H1 (cell line): ENCODE data around the gene MMADHC. TPM values are rescaled to one million over a fixed set of nuclear protein-coding genes. Genes with fewer than 3 reads are reported as not detected.

ENCODE experiments used
- CTCF ChIA-PET: fragments of 300-600 bp; sonication (Branson Sonifier 250); formaldehyde crosslinking; loops from one replicate; lab custom pipeline; 2021; ENCODE audit not compliant: partially characterized antibody; lab: Charles Lee
- POLR2A ChIA-PET: fragments of 300-600 bp; sonication (Branson Sonifier 250); formaldehyde crosslinking; loops from one replicate; lab custom pipeline; 2021; ENCODE audit warnings: inconsistent platforms; ENCODE audit not compliant: partially characterized antibody; lab: Charles Lee
- DNase-seq, 2 experiments: peaks; one replicate each; pipeline versions ENCODE4 v3.0.0 to v3.0.0-alpha.2; 2010 to 2022; ENCODE audit warnings: low spot score in 2 of 2, low read depth in 1 of 2, mixed read lengths in 1 of 2
- FAIRE-seq: peaks from 2 replicates; lab custom pipeline; 2011; peaks lifted over from hg19 to GRCh38; lab: Jason Lieb, UNC
- H2AFZ ChIP-seq: 2 replicates; pipeline ENCODE4 v1.8.1; 2012; ENCODE audit warnings: low read length, inconsistent platforms
- H2AK5ac ChIP-seq: 2 replicates; pipeline ENCODE4 v1.6.1; 2013; ENCODE audit warnings: low read depth, low read length
- H2BK120ac ChIP-seq: replicated peaks from 2 replicates; pipeline ENCODE3; 2013; ENCODE audit warnings: low read depth, low read length, inconsistent platforms
- H2BK12ac ChIP-seq: 2 replicates; pipeline ENCODE4 v1.6.1; 2013; ENCODE audit warnings: low read depth, low read length
- H2BK15ac ChIP-seq: 2 replicates; pipeline ENCODE4 v1.6.1; 2013; ENCODE audit warnings: low read length
- H2BK20ac ChIP-seq: 2 replicates; pipeline ENCODE4 v1.6.1; 2013; ENCODE audit warnings: low read length
- H2BK5ac ChIP-seq: 2 replicates; pipeline ENCODE4 v1.6.1; 2013; ENCODE audit warnings: low read depth, low read length
- H3K14ac ChIP-seq: 2 replicates; pipeline ENCODE4 v1.6.1; 2013; ENCODE audit warnings: inconsistent platforms; ENCODE audit not compliant: insufficient read length
- H3K18ac ChIP-seq: 2 replicates; pipeline ENCODE4 v1.6.1; 2013; ENCODE audit warnings: low read length; ENCODE audit errors: extremely low read depth
- H3K23ac ChIP-seq: 2 replicates; pipeline ENCODE4 v1.6.1; 2013; ENCODE audit warnings: inconsistent platforms; ENCODE audit not compliant: insufficient read length
- H3K23me2 ChIP-seq: 2 replicates; pipeline ENCODE4 v1.6.1; 2013; ENCODE audit warnings: low read depth, low read length
- H3K27ac ChIP-seq: 2 replicates; pipeline ENCODE4 v1.6.1; 2011; ENCODE audit warnings: low read depth, low read length, inconsistent platforms
- H3K27me3 ChIP-seq, 4 experiments: replicated peaks in 1 of 4; 1 replicate in 1 of 4; 2 replicates in 3 of 4; pipeline versions ENCODE4 v1.6.1 to v1.8.1; 2011 to 2013; ENCODE audit warnings: low read length in 3 of 4, mild to moderate bottlenecking in 3 of 4, inconsistent platforms in 2 of 4, mixed read lengths in 2 of 4, moderate library complexity in 1 of 4; ENCODE audit not compliant: control insufficient read depth in 3 of 4, insufficient read depth in 3 of 4; ENCODE audit errors: extremely low read depth in 1 of 4
- H3K36me3 ChIP-seq, 4 experiments: 2 replicates each; pipeline versions ENCODE4 v1.6.1 to v1.8.1; 2011 to 2013; ENCODE audit warnings: mild to moderate bottlenecking in 4 of 4, low read length in 3 of 4, moderate library complexity in 2 of 4, control low read depth in 1 of 4, inconsistent platforms in 1 of 4; ENCODE audit not compliant: insufficient read depth in 4 of 4, control insufficient read depth in 2 of 4
- H3K4ac ChIP-seq: replicated peaks from 2 replicates; pipeline ENCODE3; 2013; ENCODE audit warnings: low read length, low read depth, mixed read lengths, inconsistent platforms; ENCODE audit not compliant: insufficient read length
- H3K4me1 ChIP-seq, 4 experiments: replicated peaks in 1 of 4; 1 replicate in 1 of 4; 2 replicates in 3 of 4; pipeline versions ENCODE4 v1.6.1 to v1.8.1; 2011 to 2013; ENCODE audit warnings: low read length in 3 of 4, inconsistent platforms in 2 of 4, mixed read lengths in 1 of 4; ENCODE audit not compliant: insufficient read depth in 4 of 4, control insufficient read depth in 3 of 4
- H3K4me2 ChIP-seq, 2 experiments: 2 replicates each; pipeline versions ENCODE4 v1.6.1 to v1.8.1; 2011 to 2013; ENCODE audit warnings: low read depth in 2 of 2, low read length in 2 of 2, control low read depth in 1 of 2, inconsistent platforms in 1 of 2, mild to moderate bottlenecking in 1 of 2; ENCODE audit not compliant: insufficient read depth in 1 of 2
- H3K4me3 ChIP-seq, 4 experiments: fragments of 200-600, 300-600 bp in 1 of 4; sonication (generic), shearing (Covaris generic), sonication (Bioruptor Twin) in 1 of 4; 2 replicates each; pipeline versions ENCODE4 v1.5.1 to v1.8.1; 2011 to 2016; ENCODE audit warnings: low read length in 4 of 4, low read depth in 3 of 4, control low read depth in 2 of 4, inconsistent platforms in 2 of 4, mild to moderate bottlenecking in 2 of 4, mixed read lengths in 1 of 4, moderate library complexity in 1 of 4; ENCODE audit not compliant: insufficient read depth in 2 of 4; ENCODE audit errors: extremely low read depth in 1 of 4
- H3K56ac ChIP-seq: replicated peaks from 2 replicates; pipeline ENCODE3; 2013; ENCODE audit warnings: low read depth, mild to moderate bottlenecking, mixed read lengths, low read length, inconsistent platforms; ENCODE audit not compliant: insufficient read length
- H3K79me1 ChIP-seq: 2 replicates; pipeline ENCODE4 v1.6.1; 2013; ENCODE audit warnings: low read depth, low read length, control low read depth
- H3K79me2 ChIP-seq, 2 experiments: 2 replicates each; pipeline versions ENCODE4 v1.6.1 to v1.8.1; 2012 to 2013; ENCODE audit warnings: low read length in 2 of 2, mild to moderate bottlenecking in 2 of 2, inconsistent platforms in 1 of 2; ENCODE audit not compliant: insufficient read depth in 2 of 2, control insufficient read depth in 1 of 2
- H3K9ac ChIP-seq, 4 experiments: replicated peaks in 1 of 4; 1 replicate in 1 of 4; 2 replicates in 3 of 4; pipeline versions ENCODE4 v1.6.1 to v1.8.1; 2011 to 2013; ENCODE audit warnings: low read depth in 3 of 4, low read length in 3 of 4, control low read depth in 2 of 4, mild to moderate bottlenecking in 2 of 4, moderate library complexity in 2 of 4, inconsistent platforms in 1 of 4; ENCODE audit errors: extremely low read depth in 1 of 4
- H3K9me3 ChIP-seq, 2 experiments: 2 replicates each; pipeline versions ENCODE4 v1.6.1 to v1.8.1; 2012 to 2013; ENCODE audit warnings: mild to moderate bottlenecking in 2 of 2, moderate library complexity in 2 of 2, control low read depth in 1 of 2, inconsistent platforms in 1 of 2, low read depth in 1 of 2, low read length in 1 of 2, mixed read lengths in 1 of 2; ENCODE audit not compliant: insufficient read depth in 2 of 2
- H4K20me1 ChIP-seq, 2 experiments: replicated peaks in 1 of 2; 2 replicates each; pipeline versions ENCODE3 to v1.8.1; 2011 to 2013; ENCODE audit warnings: inconsistent platforms in 2 of 2, low read length in 2 of 2, mild to moderate bottlenecking in 1 of 2; ENCODE audit not compliant: insufficient read depth in 2 of 2, control insufficient read depth in 1 of 2
- H4K5ac ChIP-seq: 2 replicates; pipeline ENCODE4 v1.6.1; 2013; ENCODE audit warnings: low read length, low read depth, mixed read lengths, inconsistent platforms; ENCODE audit not compliant: insufficient read length
- H4K8ac ChIP-seq: 2 replicates; pipeline ENCODE4 v1.8.0; 2013; ENCODE audit warnings: mild to moderate bottlenecking, moderate library complexity, low read length, inconsistent platforms; ENCODE audit not compliant: insufficient read depth; ENCODE audit errors: extremely low read depth
- H4K91ac ChIP-seq: replicated peaks from 2 replicates; pipeline ENCODE3; 2013; ENCODE audit warnings: low read length, mixed read lengths, inconsistent platforms; ENCODE audit not compliant: insufficient read length
- BCL11A ChIP-seq, 2 experiments: IDR thresholded peaks; one replicate each; pipeline ENCODE4 v1.6.1; 2011; ENCODE audit warnings: low read depth in 2 of 2, low read length in 2 of 2, mild to moderate bottlenecking in 2 of 2
- CHD2 ChIP-seq: IDR thresholded peaks from 2 replicates; pipeline ENCODE4 v1.6.1; 2012; ENCODE audit warnings: low read length, improper control_type of control experiment
- CTCF ChIP-seq, 3 experiments: IDR thresholded peaks; 1 replicate in 2 of 3; 2 replicates in 1 of 3; pipeline versions ENCODE4 v1.5.1 to v1.6.1; 2011; ENCODE audit warnings: low read length in 3 of 3, mild to moderate bottlenecking in 3 of 3, inconsistent platforms in 2 of 3, low read depth in 1 of 3, moderate library complexity in 1 of 3; ENCODE audit not compliant: insufficient read depth in 1 of 3; ENCODE audit errors: control extremely low read depth in 1 of 3
- PHF8 ChIP-seq: fragments of 200-600 bp; sonication (generic); conservative IDR thresholded peaks from 2 replicates; pipeline ENCODE4 v1.7.1; 2012; ENCODE audit warnings: low read depth, mild to moderate bottlenecking, inconsistent platforms, low read length, moderate library complexity
- POU5F1 ChIP-seq: IDR thresholded peaks from 2 replicates; pipeline ENCODE4 v1.6.1; 2011; ENCODE audit warnings: low read depth, mild to moderate bottlenecking, low read length, moderate library complexity
- RAD21 ChIP-seq, 2 experiments: IDR thresholded peaks in 1 of 2; conservative IDR thresholded peaks in 1 of 2; 2 replicates each; pipeline ENCODE4 v1.6.1; 2011; ENCODE audit warnings: low read depth in 2 of 2, low read length in 2 of 2, improper control_type of control experiment in 1 of 2, inconsistent platforms in 1 of 2, mild to moderate bottlenecking in 1 of 2, moderate library complexity in 1 of 2
- RFX5 ChIP-seq: IDR thresholded peaks from 2 replicates; pipeline ENCODE4 v1.6.1; 2011; ENCODE audit warnings: low read depth, low read length, improper control_type of control experiment, borderline replicate concordance
- RNF2 ChIP-seq: fragments of 200-900, 300-1000 bp; sonication (generic); IDR thresholded peaks from 2 replicates; pipeline ENCODE4 v1.7.1; 2016; ENCODE audit warnings: borderline replicate concordance, low read depth, mild to moderate bottlenecking, antibody characterized with exemption, low read length; ENCODE audit not compliant: poor library complexity, severe bottlenecking; ENCODE audit errors: missing control alignments
- SIRT6 ChIP-seq: IDR thresholded peaks from one replicate; pipeline ENCODE4 v1.7.1; 2012; ENCODE audit warnings: low read length, inconsistent platforms
- TBP ChIP-seq: IDR thresholded peaks from 2 replicates; pipeline ENCODE4 v1.6.1; 2011; ENCODE audit warnings: low read depth, low read length, improper control_type of control experiment
- polyA plus RNA-seq, 7 experiments: library from polyadenylated mRNA; depleted of rRNA in 3 of 7; stranded (reverse) in 5 of 7; unstranded in 2 of 7; fragments of >200 nt in 5 of 7; fragments of 200-250 nt in 2 of 7; gene quantifications; 1 replicate in 5 of 7; 2 replicates in 1 of 7; 4 replicates in 1 of 7; pipeline versions ENCODE4 v1.2.1 to v1.2.3, GENCODE V29; 2011 to 2013; ENCODE audit warnings: missing spikeins in 2 of 7, mixed read lengths in 2 of 7
- total RNA-seq: library from RNA; stranded (reverse); fragmentation: NEBNext Ultra II Directional; extraction: Animal tissue kit (Norgen Biotek cat#: 25700); gene quantifications from 2 replicates; pipeline ENCODE4 v1.2.1, GENCODE V29; 2021
- TF ChIP-seq, protein P1 (sequence below): IDR thresholded peaks from 2 replicates; pipeline ENCODE4 v1.6.1; 2012; ENCODE audit warnings: inconsistent platforms

MMADHC gene
- total and polyA plus RNA-seq, 2 of the 8 experiments (the other 6 are each of a cell fraction or from before 2014, with no cell fraction given), result 61.1 to 130 TPM

DNA sequence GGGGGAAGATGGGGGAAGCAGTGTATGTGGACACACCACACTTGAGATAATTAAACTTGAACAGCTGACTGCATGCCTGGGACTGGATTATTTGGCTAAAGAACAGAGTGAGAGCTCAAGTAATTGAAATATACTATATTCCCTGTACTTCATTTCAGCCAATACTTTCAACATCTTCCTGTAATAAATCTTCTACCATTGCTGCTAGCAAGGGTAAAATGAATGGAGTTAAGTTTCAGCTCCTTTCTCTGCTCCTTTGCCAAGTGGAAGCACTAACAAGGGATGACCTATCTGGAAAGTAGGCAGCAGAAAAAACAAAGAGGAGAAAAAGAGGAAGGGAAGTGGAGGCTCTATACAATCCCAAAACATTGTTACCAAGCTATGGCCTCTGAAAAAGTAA lies 50.9 kb downstream of the MMADHC start:
- Histone ChIP-seq H3K4me1 (no peaks in the 10 kb centered on the region), H3K36me3 (no peaks in the 10 kb centered on the region), H2AFZ (no peak overlapping the region), H3K23me2 (no peaks in the 10 kb centered on the region), H2BK15ac (no peak overlapping the region), H2AK5ac (no peak overlapping the region), H4K91ac (no peak overlapping the region), H3K14ac (no peak overlapping the region), H3K56ac (no peak overlapping the region), H2BK12ac (no peak overlapping the region), H3K79me2 (no peaks in the 10 kb centered on the region), H3K4me2 (no peak overlapping the region), H2BK120ac (no peak overlapping the region), H2BK5ac (no peak overlapping the region), H3K9ac (no peak overlapping the region), H4K8ac (no peak overlapping the region), H3K23ac (no peak overlapping the region), H3K4ac (no peak overlapping the region), H3K27ac (no peak overlapping the region), H4K20me1 (no peaks in the 10 kb centered on the region), H3K79me1 (no peaks in the 10 kb centered on the region), H3K4me3 (no peak overlapping the region), H3K9me3 (no peaks in the 10 kb centered on the region; a peak in 1 of 4 replicates), H4K5ac (no peak overlapping the region), H3K18ac (no peak overlapping the region), H3K27me3 (no peaks in the 10 kb centered on the region), H2BK20ac (no peak overlapping the region)
- ChIA-PET POLR2A (no interaction called here), CTCF (interaction anchor here (0.8 to 1.5 kb wide), 5 partner anchors 21 to 518 kb away, joined by 3 to 4 read pairs (median 3); no protein-coding TSS in a partner anchor)
- FAIRE-seq, result no peak
- DNase-seq, result no peak
- TF ChIP-seq PHF8 (no peak), POU5F1 (no peak), SIRT6 (no peak), CHD2 (no peak), RNF2 (no peak), BCL11A (IDR thresholded peaks at IDR 0.05; ENCODE audit: low read depth in 2 of 2, low read length in 2 of 2) (no peak), RFX5 (no peak), CTCF (IDR thresholded peaks at IDR 0.05; ENCODE audit: control extremely low read depth in 1 of 3, insufficient read depth in 1 of 3, low read depth in 1 of 3, low read length in 3 of 3) (no peak), RAD21 (IDR thresholded peaks at IDR 0.05 in 1 of 2, conservative IDR thresholded peaks at IDR 0.05 in 1 of 2; ENCODE audit: low read depth in 2 of 2, low read length in 2 of 2) (no peak), TBP (no peak)
- TF ChIP-seq, protein P1, sequence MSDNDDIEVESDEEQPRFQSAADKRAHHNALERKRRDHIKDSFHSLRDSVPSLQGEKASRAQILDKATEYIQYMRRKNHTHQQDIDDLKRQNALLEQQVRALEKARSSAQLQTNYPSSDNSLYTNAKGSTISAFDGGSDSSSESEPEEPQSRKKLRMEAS, result no peak
